Measurements from ENCODE around the gene NAGK. TPM values are rescaled to one million over a fixed set of nuclear protein-coding genes. Genes with fewer than 3 reads are reported as not detected.
A peak's percentile ranks its signal among the peaks of the same experiment; 100 is the strongest.

The NAGK gene
- polyA plus RNA-seq, 1 experiment = 96.1 TPM

- no peak for TF ChIP-seq CTCF (IDR thresholded peaks at IDR 0.05; ENCODE audit: low read depth, low read length)
- ChIA-PET POLR2A (interaction anchor here (1.0 kb wide), 1 partner anchor 8 kb away, joined by 3 read pairs; the partner anchor contains the start of gene NAGK), CTCF (interaction anchor here (0.6 to 1.8 kb wide), 3 partner anchors 10 to 61 kb away, joined by 3 to 6 read pairs (median 4); no protein-coding TSS in a partner anchor)
These were observed 8.2 kb upstream of the NAGK start for GRCh38 chr2:71060211-71060610.

GRCh38 chr2:71060871-71061270 is 7.6 kb upstream of the NAGK start:
- Histone ChIP-seq H3K27me3 (ENCODE audit: control insufficient read depth, insufficient read depth, low read length) (peaks cover 26% of the 10 kb centered on the region), H3K27ac (ENCODE audit: low read depth, low read length) (no peak overlapping the region), H3K4me3 (ENCODE audit: low read depth, low read length) (no peak overlapping the region), H3K9me3 (ENCODE audit: control insufficient read depth, insufficient read depth, low read length) (no peaks in the 10 kb centered on the region)
- ChIA-PET POLR2A (interaction anchor here (0.6 kb wide), 1 partner anchor 19 kb away, joined by 4 read pairs; no protein-coding TSS in a partner anchor), CTCF (interaction anchor here (0.6 to 1.8 kb wide), 2 partner anchors 60 to 271 kb away, joined by 3 to 6 read pairs; partner anchors contain the start of gene FIGLA)
- no peak for DNase-seq (ENCODE audit: low read depth, low spot score)
- TF ChIP-seq CTCF (IDR thresholded peaks at IDR 0.05; ENCODE audit: low read depth, low read length) = no peak

More at GRCh38 chr2:71060211-71060610, 8.2 kb upstream of the NAGK start:
- H3K9me3 ChIP-seq (ENCODE audit: control insufficient read depth, insufficient read depth, low read length) = no peaks in the 10 kb centered on the region
- H3K27me3 ChIP-seq (ENCODE audit: control insufficient read depth, insufficient read depth, low read length) = peaks cover 26% of the 10 kb centered on the region
- DNase-seq (ENCODE audit: low read depth, low spot score) = no peak
- no peak overlapping the region for H3K4me3 ChIP-seq (ENCODE audit: low read depth, low read length)
- no peak overlapping the region for H3K27ac ChIP-seq (ENCODE audit: low read depth, low read length)

- H3K27me3 ChIP-seq (ENCODE audit: control insufficient read depth, insufficient read depth, low read length) = peaks cover 26% of the 10 kb centered on the region
- H3K4me3 ChIP-seq (ENCODE audit: low read depth, low read length) = no peak overlapping the region
- no peak overlapping the region for H3K27ac ChIP-seq (ENCODE audit: low read depth, low read length)
- no peak for DNase-seq (ENCODE audit: low read depth, low spot score)
- CTCF ChIA-PET = no interaction called here
- H3K9me3 ChIP-seq (ENCODE audit: control insufficient read depth, insufficient read depth, low read length) = no peaks in the 10 kb centered on the region
- POLR2A ChIA-PET = no interaction called here
- TF ChIP-seq CTCF (IDR thresholded peaks at IDR 0.05; ENCODE audit: low read depth, low read length) = no peak
These were observed 5.2 kb upstream of the NAGK start for GRCh38 chr2:71063216-71063615.

GRCh38 chr2:71064110-71064611 is 4.3 kb upstream of the NAGK start:
- ChIA-PET CTCF (no interaction called here), POLR2A (no interaction called here)
- peaks cover 23% of the 10 kb centered on the region for H3K27me3 ChIP-seq (ENCODE audit: control insufficient read depth, insufficient read depth, low read length)
- DNase-seq (ENCODE audit: low read depth, low spot score) = no peak
- H3K27ac ChIP-seq (ENCODE audit: low read depth, low read length) = peak overlapping the region; percentile 61
- TF ChIP-seq CTCF (IDR thresholded peaks at IDR 0.05; ENCODE audit: low read depth, low read length) = no peak
- H3K4me3 ChIP-seq (ENCODE audit: low read depth, low read length) = no peak overlapping the region
- H3K9me3 ChIP-seq (ENCODE audit: control insufficient read depth, insufficient read depth, low read length) = no peaks in the 10 kb centered on the region; the same call in 1 of the 2 replicates

- H3K27ac ChIP-seq (ENCODE audit: low read depth, low read length) = peak overlapping the region; percentile 61
- no peak overlapping the region for H3K4me3 ChIP-seq (ENCODE audit: low read depth, low read length)
- no peak for DNase-seq (ENCODE audit: low read depth, low spot score)
- H3K27me3 ChIP-seq (ENCODE audit: control insufficient read depth, insufficient read depth, low read length) = peaks cover 21% of the 10 kb centered on the region
- ChIA-PET POLR2A (no interaction called here), CTCF (no interaction called here)
- H3K9me3 ChIP-seq (ENCODE audit: control insufficient read depth, insufficient read depth, low read length) = no peaks in the 10 kb centered on the region; the same call in 1 of the 2 replicates
- no peak for TF ChIP-seq CTCF (IDR thresholded peaks at IDR 0.05; ENCODE audit: low read depth, low read length)
These were observed 3.5 kb upstream of the NAGK start for GRCh38 chr2:71064754-71065621.
